Keratinocyte (primary cell): Measurements from ENCODE around the gene SCTR. TPM values are rescaled to one million over a fixed set of nuclear protein-coding genes. Genes with fewer than 3 reads are reported as not detected.

ENCODE experiments used
- DNase-seq: peaks from one replicate; pipeline ENCODE4 v3.0.0-alpha.2; 2011; ENCODE audit warnings: low read depth, missing footprints, low spot score
- FAIRE-seq: peaks from 2 replicates; lab custom pipeline; 2011; peaks lifted over from hg19 to GRCh38; lab: Jason Lieb, UNC
- H2AFZ ChIP-seq: 2 replicates; pipeline ENCODE4 v1.6.0; 2012; ENCODE audit warnings: low read length, control low read depth, inconsistent platforms; ENCODE audit not compliant: control insufficient read depth
- H3K27ac ChIP-seq: 2 replicates; pipeline ENCODE4 v1.5.1; 2011; ENCODE audit warnings: low read length; ENCODE audit not compliant: control insufficient read depth, insufficient read depth
- H3K27me3 ChIP-seq: 3 replicates; pipeline ENCODE4 v1.6.0; 2011; ENCODE audit warnings: low read length; ENCODE audit not compliant: control insufficient read depth, insufficient read depth; ENCODE audit errors: extremely low read depth
- H3K36me3 ChIP-seq, 2 experiments: 2 replicates in 1 of 2; 3 replicates in 1 of 2; pipeline ENCODE4 v1.5.1; 2011; ENCODE audit warnings: low read length in 2 of 2, mild to moderate bottlenecking in 1 of 2; ENCODE audit not compliant: control insufficient read depth in 2 of 2, insufficient read depth in 2 of 2; ENCODE audit errors: extremely low read depth in 1 of 2
- H3K4me1 ChIP-seq: 3 replicates; pipeline ENCODE4 v1.5.1; 2011; ENCODE audit warnings: low read length; ENCODE audit not compliant: control insufficient read depth, insufficient read depth; ENCODE audit errors: extremely low read depth
- H3K4me2 ChIP-seq: 3 replicates; pipeline ENCODE4 v1.6.0; 2011; ENCODE audit warnings: low read depth, low read length; ENCODE audit not compliant: control insufficient read depth, insufficient read depth; ENCODE audit errors: extremely low read depth
- H3K4me3 ChIP-seq, 3 experiments: fragments of 200-600 bp in 1 of 3; sonication (generic) in 1 of 3; 2 replicates in 2 of 3; 3 replicates in 1 of 3; pipeline ENCODE4 v1.5.1; 2011 to 2016; ENCODE audit warnings: low read length in 3 of 3, mild to moderate bottlenecking in 3 of 3, control low read depth in 2 of 3, inconsistent platforms in 1 of 3, low read depth in 1 of 3, mixed read lengths in 1 of 3, mixed run types in 1 of 3, moderate library complexity in 1 of 3; ENCODE audit not compliant: control insufficient read depth in 2 of 3, insufficient read depth in 2 of 3; ENCODE audit errors: extremely low read depth in 1 of 3
- H3K79me2 ChIP-seq: 2 replicates; pipeline ENCODE4 v1.6.0; 2012; ENCODE audit warnings: low read length; ENCODE audit not compliant: control insufficient read depth, insufficient read depth
- H3K9ac ChIP-seq: 3 replicates; pipeline ENCODE4 v1.6.0; 2011; ENCODE audit warnings: low read length; ENCODE audit not compliant: control insufficient read depth, insufficient read depth; ENCODE audit errors: extremely low read depth
- H3K9me1 ChIP-seq: 3 replicates; pipeline ENCODE4 v1.6.0; 2011; ENCODE audit warnings: low read length; ENCODE audit not compliant: control insufficient read depth, insufficient read depth; ENCODE audit errors: extremely low read depth
- H3K9me3 ChIP-seq: 2 replicates; pipeline ENCODE4 v1.5.1; 2012; ENCODE audit warnings: low read depth, low read length; ENCODE audit not compliant: control insufficient read depth
- H4K20me1 ChIP-seq: 3 replicates; pipeline ENCODE4 v1.6.0; 2011; ENCODE audit warnings: low read length; ENCODE audit not compliant: control insufficient read depth, insufficient read depth; ENCODE audit errors: extremely low read depth
- CTCF ChIP-seq, 3 experiments: IDR thresholded peaks in 1 of 3; conservative IDR thresholded peaks in 1 of 3; optimal IDR thresholded peaks in 1 of 3; 2 replicates in 2 of 3; 3 replicates in 1 of 3; pipeline versions ENCODE3 to v1.5.1; 2011; ENCODE audit warnings: low read length in 3 of 3, mild to moderate bottlenecking in 3 of 3, moderate library complexity in 2 of 3, control low read depth in 1 of 3, inconsistent platforms in 1 of 3; ENCODE audit not compliant: insufficient read depth in 2 of 3; ENCODE audit errors: extremely low read depth in 1 of 3
- EZH2 ChIP-seq: IDR thresholded peaks from one replicate; pipeline ENCODE4 v1.6.1; 2012; ENCODE audit warnings: inconsistent platforms, mild to moderate bottlenecking, low read length, moderate library complexity
- dilution Hi-C: fragments of 300-500 bp; cut with MboI; formaldehyde crosslinking; loops from one replicate; pipeline ENCODE4 v1.7.0; 2020; ENCODE audit warnings: low sequenced_read_pairs; ENCODE audit not compliant: extremely low pct_ligation_motif_present
- polyA plus RNA-seq, 5 experiments: library from polyadenylated mRNA; depleted of rRNA in 3 of 5; stranded (reverse) in 3 of 5; stranded (forward) in 1 of 5; unstranded in 1 of 5; fragments of >200 nt; gene quantifications; 1 replicate in 1 of 5; 2 replicates in 3 of 5; 3 replicates in 1 of 5; pipeline versions ENCODE4 v1.2.1 to v1.2.3, GENCODE V29; 2011 to 2012; ENCODE audit warnings: missing spikeins in 2 of 5, low read depth in 1 of 5, low replicate concordance in 1 of 5

The SCTR gene
- polyA plus RNA-seq, 1 donor (not counting 4 experiments of a cell fraction or from before 2014, with no cell fraction given), result not detected

GRCh38 chr2:119421741-119422140 lies 102.5 kb downstream of the SCTR start:
- no peaks in the 10 kb centered on the region for H3K9me1 ChIP-seq
- TF ChIP-seq CTCF (optimal IDR thresholded peaks at IDR 0.05 in 1 of 3, IDR thresholded peaks at IDR 0.05 in 1 of 3, conservative IDR thresholded peaks at IDR 0.05 in 1 of 3; ENCODE audit: extremely low read depth in 1 of 3, insufficient read depth in 2 of 3, low read length in 3 of 3), result no peak
- TF ChIP-seq EZH2, result no peak
- H3K79me2 ChIP-seq, result no peaks in the 10 kb centered on the region
- H3K4me1 ChIP-seq, result peaks cover 5% of the 10 kb centered on the region
- peaks cover 3% of the 10 kb centered on the region for H3K9me3 ChIP-seq
- FAIRE-seq (no peak), DNase-seq (no peak)
- no peak overlapping the region for H3K4me2 ChIP-seq
- H3K9ac ChIP-seq, result no peak overlapping the region
- no peak overlapping the region for H2AFZ ChIP-seq
- H3K4me3 ChIP-seq, result no peak overlapping the region
- H3K27me3 ChIP-seq, result peaks cover 10% of the 10 kb centered on the region
- dilution Hi-C loops, result no loop called here
- no peaks in the 10 kb centered on the region for H4K20me1 ChIP-seq
- no peaks in the 10 kb centered on the region for H3K36me3 ChIP-seq
- no peak overlapping the region for H3K27ac ChIP-seq

DNA sequence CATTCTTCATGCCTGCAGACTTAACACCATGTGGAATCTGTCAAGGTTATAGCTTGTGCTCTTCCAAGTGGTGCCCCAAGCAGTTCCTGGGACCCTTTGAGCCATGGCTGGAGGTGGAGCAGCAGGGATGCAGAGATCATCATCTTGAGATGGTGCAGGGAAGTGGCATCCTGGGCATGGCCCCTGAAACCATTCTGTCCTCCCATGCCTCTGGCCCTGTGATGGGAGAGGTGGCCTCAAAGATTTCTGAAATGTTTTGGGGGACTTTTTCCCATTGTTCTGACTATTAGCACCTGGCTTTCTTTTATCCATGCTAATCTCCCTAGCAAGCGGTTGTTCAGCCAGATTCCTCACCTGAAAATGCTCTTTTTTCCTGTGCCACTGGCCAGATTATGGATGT lies 103.0 kb downstream of the SCTR start:
- TF ChIP-seq EZH2, result no peak
- TF ChIP-seq CTCF (optimal IDR thresholded peaks at IDR 0.05 in 1 of 3, IDR thresholded peaks at IDR 0.05 in 1 of 3, conservative IDR thresholded peaks at IDR 0.05 in 1 of 3; ENCODE audit: extremely low read depth in 1 of 3, insufficient read depth in 2 of 3, low read length in 3 of 3), result no peak
- Histone ChIP-seq H3K4me3 (no peak overlapping the region), H3K9me1 (no peaks in the 10 kb centered on the region), H2AFZ (no peak overlapping the region), H3K27me3 (peaks cover 5% of the 10 kb centered on the region), H3K4me1 (peaks cover 5% of the 10 kb centered on the region), H3K9me3 (peaks cover 3% of the 10 kb centered on the region), H3K36me3 (no peaks in the 10 kb centered on the region), H3K9ac (no peak overlapping the region), H3K79me2 (no peaks in the 10 kb centered on the region), H4K20me1 (no peaks in the 10 kb centered on the region), H3K4me2 (no peak overlapping the region), H3K27ac (no peak overlapping the region)
- dilution Hi-C loops, result no loop called here
- DNase-seq (no peak), FAIRE-seq (no peak)
